ENCODE measurements around the gene ITGA5. TPM values are rescaled to one million over a fixed set of nuclear protein-coding genes. Genes with fewer than 3 reads are reported as not detected.
A peak's percentile ranks its signal among the peaks of the same experiment; 100 is the strongest.

The ITGA5 gene
- total and polyA plus RNA-seq, 9 of the 15 experiments (the other 6 are each of a cell fraction or from before 2014, with no cell fraction given): 9.1 to 82.1 (median 47.4) TPM

- peak; percentile 97; the same call in 1 of the 2 replicates for TF ChIP-seq PREB (CRISPR knock-in tag; IDR thresholded peaks at IDR 0.05)
- TF ChIP-seq WHSC1 (IDR thresholded peaks at IDR 0.05; ENCODE audit: low read length): no peak
- TF ChIP-seq CUX1 (CRISPR knock-in tag; IDR thresholded peaks at IDR 0.05): no peak
- TF ChIP-seq ZKSCAN8 (CRISPR knock-in tag; IDR thresholded peaks at IDR 0.05): peak; percentile 78; the same call in 1 of the 2 replicates
- no peak for TF ChIP-seq CEBPZ (IDR thresholded peaks at IDR 0.05; ENCODE audit: borderline replicate concordance, low read depth, low read length)
- no peak for TF ChIP-seq ILF3 (IDR thresholded peaks at IDR 0.05; ENCODE audit: borderline replicate concordance)
- no peak for TF ChIP-seq NEUROD1 (IDR thresholded peaks at IDR 0.05; ENCODE audit: borderline replicate concordance, low read depth, low read length, partially characterized antibody)
- no peak for TF ChIP-seq TEAD4 (IDR thresholded peaks at IDR 0.05; ENCODE audit: low read length)
- no peak for TF ChIP-seq TEAD4 (CRISPR knock-in tag; IDR thresholded peaks at IDR 0.05; ENCODE audit: borderline replicate concordance)
- TF ChIP-seq DMBX1 (CRISPR knock-in tag; IDR thresholded peaks at IDR 0.05; ENCODE audit: borderline replicate concordance): no peak
- TF ChIP-seq IRF1 (CRISPR knock-in tag; IDR thresholded peaks at IDR 0.05; ENCODE audit: borderline replicate concordance): no peak
- TF ChIP-seq RHOXF2B (CRISPR knock-in tag; conservative IDR thresholded peaks at IDR 0.05): no peak
- no peak for TF ChIP-seq STAT6 (CRISPR knock-in tag; IDR thresholded peaks at IDR 0.05)
Measured at GRCh38 chr12:54368025-54368708, 50.9 kb downstream of the ITGA5 start (continued).
